GM15510 (cell line): ENCODE results near the gene GRM5.

Experiments used
- POLR2A ChIP-seq: IDR thresholded peaks from 3 replicates; pipeline ENCODE4 v1.6.1; 2011; ENCODE audit warnings: borderline replicate concordance; ENCODE audit not compliant: insufficient read length; ENCODE audit errors: extremely low read depth

Gene GRM5

GRCh38 chr11:88632163-88632562 lies 433.6 kb downstream of the GRM5 start:
- TF ChIP-seq POLR2A, result no peak

GRCh38 chr11:88631497-88631896 lies 434.3 kb downstream of the GRM5 start:
- TF ChIP-seq POLR2A, result no peak

GRCh38 chr11:88629496-88629895 lies 436.3 kb downstream of the GRM5 start:
- no peak for TF ChIP-seq POLR2A

GRCh38 chr11:88626216-88626615 lies 439.6 kb downstream of the GRM5 start:
- no peak for TF ChIP-seq POLR2A

- TF ChIP-seq POLR2A, result no peak
These were observed 442.3 kb downstream of the GRM5 start for GRCh38 chr11:88623531-88623930.

GRCh38 chr11:88620568-88621130 lies 445.1 kb downstream of the GRM5 start:
- TF ChIP-seq POLR2A, result no peak

GRCh38 chr11:88619656-88620385 lies 446.0 kb downstream of the GRM5 start:
- TF ChIP-seq POLR2A, result no peak

- no peak for TF ChIP-seq POLR2A
These were observed 446.7 kb downstream of the GRM5 start for GRCh38 chr11:88619071-88619425.

- no peak for TF ChIP-seq POLR2A
These were observed 447.3 kb downstream of the GRM5 start for GRCh38 chr11:88618327-88619070.

GRCh38 chr11:88617226-88617625 lies 448.6 kb downstream of the GRM5 start:
- TF ChIP-seq POLR2A, result no peak

- no peak for TF ChIP-seq POLR2A
These were observed 461.5 kb downstream of the GRM5 start for GRCh38 chr11:88604260-88604659.

- TF ChIP-seq POLR2A, result no peak
These were observed 462.5 kb downstream of the GRM5 start for GRCh38 chr11:88603091-88603867.

- no peak for TF ChIP-seq POLR2A
These were observed 468.4 kb downstream of the GRM5 start for GRCh38 chr11:88597387-88597786.

GRCh38 chr11:88596786-88597185 lies 469.0 kb downstream of the GRM5 start:
- no peak for TF ChIP-seq POLR2A
